MM.1S (cell line): ENCODE measurements around the gene TACSTD2.
A peak's percentile ranks its signal among the peaks of the same experiment; 100 is the strongest.

Experiments used
- DNase-seq: peaks from one replicate; pipeline ENCODE4 v3.0.0-alpha.2; 2015
- H2AFZ ChIP-seq: fragments of 300-600 bp; sonication (generic); 2 replicates; pipeline ENCODE4 v1.6.0; 2016; ENCODE audit warnings: antibody characterized with exemption, low read length
- H3F3A ChIP-seq: fragments of 300-600 bp; sonication (generic); 2 replicates; pipeline ENCODE4 v1.6.1; 2016; ENCODE audit warnings: mild to moderate bottlenecking, antibody characterized with exemption, low read length, moderate library complexity, mixed read lengths; ENCODE audit not compliant: insufficient read depth
- H3K27ac ChIP-seq: fragments of 300-600 bp; sonication (generic); 2 replicates; pipeline ENCODE4 v1.5.1; 2016; ENCODE audit warnings: mild to moderate bottlenecking, low read length
- H3K27me3 ChIP-seq: fragments of 300-600 bp; sonication (generic); replicated peaks from 2 replicates; pipeline ENCODE4 v1.6.0; 2016; ENCODE audit warnings: low read length; ENCODE audit not compliant: insufficient read depth
- H3K36me3 ChIP-seq: fragments of 300-600 bp; sonication (generic); replicated peaks from 2 replicates; pipeline ENCODE4 v1.6.1; 2016; ENCODE audit warnings: mild to moderate bottlenecking, low read length, mixed read lengths; ENCODE audit not compliant: insufficient read depth
- H3K4me1 ChIP-seq: fragments of 300-600 bp; sonication (generic); 2 replicates; pipeline ENCODE4 v1.6.1; 2016; ENCODE audit warnings: low read length, mixed read lengths
- H3K4me2 ChIP-seq: fragments of 300-600 bp; sonication (generic); 2 replicates; pipeline ENCODE4 v1.6.0; 2016; ENCODE audit warnings: low read depth, low read length
- H3K4me3 ChIP-seq: fragments of 300-600 bp; sonication (generic); 2 replicates; pipeline ENCODE4 v1.5.1; 2016; ENCODE audit warnings: low read length, mixed read lengths
- H3K79me2 ChIP-seq: fragments of 300-600 bp; sonication (generic); 2 replicates; pipeline ENCODE4 v1.6.1; 2016; ENCODE audit warnings: mixed run types, low read length, mixed read lengths
- H3K9ac ChIP-seq: fragments of 300-600 bp; sonication (generic); 2 replicates; pipeline ENCODE4 v1.6.1; 2016; ENCODE audit warnings: low read length, mixed read lengths
- H3K9me2 ChIP-seq: fragments of 300-600 bp; sonication (generic); replicated peaks from 2 replicates; pipeline ENCODE4 v1.6.1; 2016; ENCODE audit warnings: mild to moderate bottlenecking, low read length, mixed read lengths; ENCODE audit not compliant: insufficient read depth
- H3K9me3 ChIP-seq: fragments of 300-600 bp; sonication (generic); replicated peaks from 2 replicates; pipeline ENCODE4 v1.6.1; 2016; ENCODE audit warnings: mild to moderate bottlenecking, low read length, mixed read lengths; ENCODE audit not compliant: insufficient read depth
- H4K20me1 ChIP-seq: fragments of 300-600 bp; sonication (generic); 2 replicates; pipeline ENCODE4 v1.6.1; 2016; ENCODE audit warnings: mild to moderate bottlenecking, low read length, moderate library complexity, mixed read lengths; ENCODE audit not compliant: insufficient read depth
- CTCF ChIP-seq: fragments of 300-600 bp; sonication (generic); IDR thresholded peaks from 2 replicates; pipeline ENCODE4 v1.5.1; 2016; ENCODE audit warnings: antibody characterized with exemption, low read length, mixed read lengths
- EZH2 ChIP-seq: fragments of 300-600 bp; sonication (generic); optimal IDR thresholded peaks from 2 replicates; pipeline ENCODE3; 2017; ENCODE audit warnings: low read depth, mild to moderate bottlenecking, antibody characterized with exemption, low read length, mixed read lengths
- EZH2phosphoT487 ChIP-seq: fragments of 300-600 bp; sonication (generic); IDR thresholded peaks from 2 replicates; pipeline ENCODE4 v1.6.1; 2018; ENCODE audit warnings: antibody characterized with exemption, low read length

TACSTD2 gene

GRCh38 chr1:58548371-58548770 lies 28.7 kb downstream of the TACSTD2 start:
- Histone ChIP-seq H3K4me1 (peaks cover 5% of the 10 kb centered on the region), H3K9ac (no peak overlapping the region), H3K27ac (no peak overlapping the region), H3K9me3 (no peaks in the 10 kb centered on the region), H3K36me3 (no peaks in the 10 kb centered on the region), H3K27me3 (no peaks in the 10 kb centered on the region), H3F3A (peaks cover 7% of the 10 kb centered on the region), H2AFZ (no peak overlapping the region), H4K20me1 (no peaks in the 10 kb centered on the region), H3K79me2 (peaks cover 6% of the 10 kb centered on the region; the same call in 1 of the 2 replicates), H3K4me2 (no peak overlapping the region), H3K9me2 (no peaks in the 10 kb centered on the region), H3K4me3 (no peak overlapping the region)
- TF ChIP-seq EZH2phosphoT487 (no peak), EZH2 (no peak), CTCF (no peak)
- no peak for DNase-seq

GRCh38 chr1:58546520-58547308 lies 30.3 kb downstream of the TACSTD2 start, which contains the start of gene OMA1:
Gene OMA1, minus strand, starts transcription at chr1:58546726. Its CDS starts 7,432 bp downstream, at chr1:58539294.
- H3K36me3 ChIP-seq, result no peaks in the 10 kb centered on the region
- H3K9me2 ChIP-seq, result no peaks in the 10 kb centered on the region
- TF ChIP-seq EZH2phosphoT487 (no peak), CTCF (peak; percentile 95), EZH2 (no peak)
- H3K4me3 ChIP-seq, result peak within 1 kb of the TSS; percentile 86
- H2AFZ ChIP-seq, result peak within 1 kb of the TSS; percentile 67
- H3K9ac ChIP-seq, result peak within 1 kb of the TSS; percentile 85
- peak; percentile 97 for DNase-seq
- peaks cover 6% of the 10 kb centered on the region; the same call in 1 of the 2 replicates for H3K79me2 ChIP-seq
- peak within 1 kb of the TSS; percentile 84 for H3K27ac ChIP-seq
- H3K4me1 ChIP-seq, result peaks cover 5% of the 10 kb centered on the region
- H4K20me1 ChIP-seq, result no peaks in the 10 kb centered on the region
- no peaks in the 10 kb centered on the region for H3K27me3 ChIP-seq
- peak within 1 kb of the TSS; percentile 93 for H3K4me2 ChIP-seq
- H3F3A ChIP-seq, result peaks cover 7% of the 10 kb centered on the region
- no peaks in the 10 kb centered on the region for H3K9me3 ChIP-seq

GRCh38 chr1:58545591-58546519 lies 31.2 kb downstream of the TACSTD2 start:
- peak overlapping the region; percentile 84 for H3K27ac ChIP-seq
- TF ChIP-seq EZH2, result no peak
- no peak for TF ChIP-seq CTCF
- peaks cover 7% of the 10 kb centered on the region for H3F3A ChIP-seq

More at GRCh38 chr1:58545591-58546519, 31.2 kb downstream of the TACSTD2 start:
- Histone ChIP-seq H3K9ac (peak overlapping the region; percentile 85), H3K79me2 (peaks cover 6% of the 10 kb centered on the region; the same call in 1 of the 2 replicates), H3K36me3 (no peaks in the 10 kb centered on the region), H3K4me3 (peak overlapping the region; percentile 86), H4K20me1 (no peaks in the 10 kb centered on the region), H3K4me1 (peaks cover 5% of the 10 kb centered on the region), H3K4me2 (peak overlapping the region; percentile 93), H2AFZ (peak overlapping the region; percentile 67), H3K27me3 (no peaks in the 10 kb centered on the region), H3K9me2 (no peaks in the 10 kb centered on the region), H3K9me3 (no peaks in the 10 kb centered on the region)
- peak; percentile 70 for DNase-seq
